GM15510 (cell line): Measurements from ENCODE around the gene CYGB.

Source experiments
- POLR2A ChIP-seq: IDR thresholded peaks from 3 replicates; pipeline ENCODE4 v1.6.1; 2011; ENCODE audit warnings: borderline replicate concordance; ENCODE audit not compliant: insufficient read length; ENCODE audit errors: extremely low read depth

The CYGB gene

DNA sequence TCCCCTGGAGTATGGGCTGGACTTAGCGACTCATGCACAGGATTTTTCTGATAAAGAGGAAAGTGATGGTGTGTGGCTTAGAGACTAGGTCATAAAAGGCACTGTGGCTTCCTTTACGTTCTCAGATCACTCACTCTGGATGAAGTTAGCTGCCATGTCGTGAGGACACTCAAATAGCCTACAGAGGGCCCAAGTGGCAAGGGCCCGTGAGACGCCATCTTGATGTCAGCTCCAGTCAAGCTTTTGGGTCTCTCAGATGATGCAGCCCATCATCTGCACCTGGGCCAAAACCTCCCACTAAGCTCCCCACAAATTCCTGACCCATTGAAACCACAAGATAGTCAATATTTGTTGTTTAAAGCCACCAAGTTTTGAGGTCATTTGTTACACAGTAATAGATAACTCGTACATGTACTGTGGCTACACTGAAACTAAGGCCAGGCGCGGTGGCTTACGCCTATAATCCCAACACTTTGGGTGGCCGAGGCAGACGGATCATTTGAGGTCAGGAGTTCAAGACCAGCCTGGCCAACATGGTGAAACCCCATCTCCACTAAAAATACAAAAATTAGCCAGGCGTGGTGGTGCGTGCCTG is 33.5 kb upstream of the CYGB start:
- TF ChIP-seq POLR2A, result no peak

DNA sequence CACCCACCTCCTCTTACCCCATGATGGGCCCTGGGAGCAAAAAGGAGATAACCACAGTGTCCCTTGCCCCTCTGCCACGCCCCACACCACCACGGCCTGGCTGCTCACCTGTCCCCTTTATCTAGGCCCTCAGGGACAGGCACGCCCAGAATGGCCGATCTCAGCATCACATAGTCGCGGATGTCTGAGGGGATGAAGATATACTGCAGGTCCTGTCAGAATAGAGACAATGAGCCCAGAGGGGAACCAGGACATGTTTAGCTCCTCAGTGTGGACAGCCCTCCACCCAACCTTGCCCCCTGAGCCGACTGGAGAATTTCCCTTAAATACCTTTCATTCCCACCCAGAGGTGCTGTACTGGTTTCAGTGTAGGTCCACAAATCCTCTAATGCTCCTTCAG is 32.9 kb upstream of the CYGB start:
- no peak for TF ChIP-seq POLR2A

- TF ChIP-seq POLR2A, result no peak
These were observed 32.2 kb upstream of the CYGB start for GRCh38 chr17:76569607-76570279.

- TF ChIP-seq POLR2A, result no peak
These were observed 31.3 kb upstream of the CYGB start for GRCh38 chr17:76568811-76569221.

DNA sequence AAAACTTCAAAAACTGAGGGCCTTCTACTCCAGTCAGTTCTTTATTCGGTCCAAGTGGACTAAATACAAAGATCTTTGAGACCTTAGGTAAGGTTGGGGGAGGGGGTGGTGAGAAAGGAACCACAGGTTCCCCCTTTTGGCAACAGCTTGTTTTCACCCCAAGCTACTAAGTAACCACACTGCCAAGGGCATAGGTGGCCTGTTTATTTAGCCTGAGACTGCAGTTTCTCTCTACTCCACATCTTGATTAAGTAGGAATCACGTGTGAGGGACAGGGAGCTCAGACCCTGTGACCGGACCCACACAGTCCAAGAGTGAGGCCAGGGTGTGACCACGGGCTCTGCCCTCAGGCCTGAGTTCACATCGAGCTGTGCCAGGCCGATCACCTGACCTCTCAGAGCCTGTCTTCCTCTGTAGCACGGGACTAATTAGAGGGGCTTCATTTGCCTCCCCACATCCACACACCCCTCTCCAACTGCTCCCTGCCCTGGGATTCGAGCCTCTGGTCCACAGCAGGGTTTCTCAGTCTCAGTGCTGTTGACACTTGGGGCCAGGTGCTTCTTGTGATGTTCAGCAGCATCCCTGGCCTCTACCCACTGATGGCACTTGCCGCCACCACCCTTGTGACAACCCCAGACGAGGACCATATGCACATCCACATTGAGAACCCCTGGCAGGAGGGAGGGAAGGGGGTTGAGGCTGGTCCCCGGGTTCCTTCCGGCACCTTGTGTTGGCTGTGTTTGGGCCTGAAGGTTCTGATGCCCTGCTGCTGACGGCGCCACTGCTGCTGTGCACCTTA is 30.3 kb upstream of the CYGB start:
- TF ChIP-seq POLR2A, result no peak

- no peak for TF ChIP-seq POLR2A
These were observed 29.5 kb upstream of the CYGB start for GRCh38 chr17:76566988-76567431.

- no peak for TF ChIP-seq POLR2A
These were observed 29.1 kb upstream of the CYGB start for GRCh38 chr17:76566613-76566943.

DNA sequence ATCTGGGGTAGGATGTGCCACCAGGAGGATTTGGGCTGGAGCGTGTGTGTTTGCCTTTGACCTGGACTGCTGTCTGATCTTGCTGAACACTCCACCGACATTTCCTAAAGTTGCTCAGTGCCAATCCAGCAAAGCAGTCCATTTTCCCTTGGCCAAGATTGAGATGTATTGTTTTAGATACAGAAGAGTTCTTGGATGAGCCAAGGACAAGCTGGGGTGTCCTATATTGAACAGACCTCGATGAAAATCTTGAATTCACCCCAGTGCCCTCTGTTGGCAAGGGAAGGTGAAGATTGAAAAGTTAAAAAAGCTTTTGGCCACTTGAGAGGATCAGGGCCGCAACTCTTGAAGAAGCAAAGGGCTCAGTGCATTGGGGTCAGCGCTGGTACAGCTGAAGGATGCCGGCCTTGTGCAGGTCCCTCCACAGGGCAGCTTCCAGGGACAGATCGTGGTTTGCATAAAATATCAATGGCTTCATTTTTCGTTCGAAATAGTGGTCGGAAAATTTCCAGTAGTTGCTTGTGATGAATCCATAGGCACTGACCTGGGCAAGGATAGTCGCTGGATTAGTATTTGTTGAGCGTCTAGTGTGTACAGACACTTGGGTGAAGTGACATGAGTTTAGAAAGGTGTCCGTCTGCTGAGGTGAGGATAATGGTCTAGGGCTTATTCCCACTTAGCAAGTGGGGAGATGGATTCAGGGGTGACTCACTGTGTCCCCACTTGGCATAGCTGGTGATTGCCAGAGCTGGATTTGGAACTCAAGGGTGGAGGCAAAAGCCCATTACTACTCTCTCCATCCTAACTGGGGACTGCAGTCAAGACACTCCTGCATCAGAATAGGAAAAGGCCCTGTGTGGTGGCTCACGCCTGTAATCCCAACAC is 28.5 kb upstream of the CYGB start:
- peak; percentile 15 for TF ChIP-seq POLR2A

DNA sequence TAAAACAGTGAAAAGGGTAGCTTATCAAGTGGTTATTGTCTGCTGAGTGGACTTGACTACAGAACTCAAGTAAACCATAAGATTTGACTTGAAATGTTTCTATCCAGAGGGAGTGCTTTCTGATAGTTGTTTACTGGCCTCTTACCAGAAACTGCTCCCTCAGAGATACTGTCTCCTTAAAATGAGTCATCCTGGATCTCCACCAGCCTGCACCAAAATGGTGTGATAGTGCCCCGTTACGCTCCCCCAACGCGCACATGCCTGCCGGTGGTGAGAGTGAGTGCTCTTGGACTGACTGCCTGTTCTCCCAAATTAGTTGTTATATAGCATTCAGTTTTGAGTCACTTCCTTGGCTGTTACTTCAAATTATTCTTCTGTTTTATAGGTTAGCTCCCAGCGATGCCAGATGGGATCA is 25.2 kb upstream of the CYGB start:
- TF ChIP-seq POLR2A, result no peak

- TF ChIP-seq POLR2A, result no peak
These were observed 24.3 kb upstream of the CYGB start for GRCh38 chr17:76561799-76562268.

- TF ChIP-seq POLR2A, result no peak
These were observed 23.8 kb upstream of the CYGB start for GRCh38 chr17:76561332-76561731.

DNA sequence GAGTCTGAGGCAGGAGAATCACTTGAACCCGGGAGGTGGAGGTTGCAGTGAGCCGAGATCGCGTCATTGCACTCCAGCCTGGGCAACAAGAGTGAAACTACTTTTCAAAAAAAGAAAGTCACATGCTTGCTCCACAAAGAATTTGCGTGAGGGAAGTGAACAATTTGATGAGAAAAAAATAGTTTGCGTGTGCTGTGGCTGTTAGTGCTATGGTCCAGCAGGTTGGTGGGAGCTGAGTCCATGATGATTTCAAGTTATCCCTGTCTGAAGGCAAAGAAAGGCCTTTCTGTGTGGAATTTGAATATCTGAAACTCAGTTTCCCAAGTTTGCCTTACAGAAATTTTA is 23.3 kb upstream of the CYGB start:
- no peak for TF ChIP-seq POLR2A

- TF ChIP-seq POLR2A, result no peak
These were observed 22.7 kb upstream of the CYGB start for GRCh38 chr17:76560036-76560876.

DNA sequence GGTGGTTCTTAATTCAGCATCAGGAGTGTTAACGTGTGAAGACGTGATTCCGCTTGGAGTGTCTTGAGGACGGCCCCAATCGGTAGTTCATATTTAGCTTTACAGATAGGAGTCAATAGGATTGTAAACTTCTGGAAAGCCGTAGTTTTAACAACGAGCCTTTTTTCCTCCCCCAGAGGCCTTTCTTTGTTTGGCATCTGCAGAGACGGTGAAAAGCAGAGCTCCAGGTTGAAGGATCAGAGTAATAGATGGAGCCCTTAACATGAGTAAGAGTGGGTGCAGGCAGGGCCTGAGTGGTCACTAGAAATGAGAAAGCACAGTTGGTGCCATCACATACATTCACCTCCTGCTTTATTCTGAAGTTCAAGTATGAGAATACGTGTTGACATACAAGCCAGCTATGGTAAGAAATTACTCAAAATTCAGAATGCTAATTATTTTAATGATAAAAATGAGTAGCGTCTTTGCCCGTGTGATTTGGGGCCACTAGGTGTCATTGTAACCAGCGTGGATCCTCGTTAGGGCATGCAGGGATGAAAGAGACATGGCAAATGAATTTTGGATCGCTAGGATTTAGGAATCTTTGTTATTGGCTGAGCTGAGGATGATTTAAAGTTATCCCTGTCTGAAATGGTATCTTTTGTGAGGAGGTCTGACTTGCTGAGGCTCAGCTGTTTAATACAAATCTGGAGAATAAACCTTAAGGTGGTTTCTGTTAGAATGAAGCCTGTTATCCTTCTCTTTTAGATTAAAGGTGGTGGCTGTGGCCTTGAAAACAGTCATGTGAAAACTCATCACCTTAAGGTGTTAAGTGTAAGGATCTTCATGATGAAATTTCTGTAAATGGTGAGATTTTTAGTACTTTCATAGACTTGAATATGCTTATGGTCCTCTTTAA is 20.9 kb upstream of the CYGB start:
- no peak for TF ChIP-seq POLR2A
